PFSK-1 (cell line): ENCODE measurements around the gene SNX24.

Experiments
- FOXP2 ChIP-seq: optimal IDR thresholded peaks from 2 replicates; pipeline ENCODE3; 2011; ENCODE audit warnings: borderline replicate concordance, control low read depth, inconsistent platforms; ENCODE audit not compliant: insufficient read depth; ENCODE audit errors: extremely low read length, extremely low read depth
- POLR2AphosphoS5 ChIP-seq: IDR thresholded peaks from 2 replicates; pipeline ENCODE4 v1.6.1; 2012; ENCODE audit warnings: low read depth, mild to moderate bottlenecking, control low read depth, low read length, moderate library complexity
- REST ChIP-seq, 2 experiments: IDR thresholded peaks; 2 replicates each; pipeline versions ENCODE4 v1.6.1 to v1.8.0; 2011 to 2012; ENCODE audit warnings: low read depth in 2 of 2, low read length in 2 of 2, control low read depth in 1 of 2, inconsistent platforms in 1 of 2, mild to moderate bottlenecking in 1 of 2, moderate library complexity in 1 of 2; ENCODE audit not compliant: insufficient read depth in 1 of 2
- SIN3A ChIP-seq: IDR thresholded peaks from 2 replicates; pipeline ENCODE4 v1.6.1; 2012; ENCODE audit warnings: mild to moderate bottlenecking, low read length, moderate library complexity, borderline replicate concordance; ENCODE audit not compliant: insufficient read depth
- TAF1 ChIP-seq: IDR thresholded peaks from 2 replicates; pipeline ENCODE4 v1.6.1; 2012; ENCODE audit warnings: low read length, control low read depth, borderline replicate concordance; ENCODE audit not compliant: insufficient read depth

The SNX24 gene

GRCh38 chr5:123035360-123035917 is 190.0 kb downstream of the SNX24 start:
- TF ChIP-seq TAF1 = no peak
- no peak for TF ChIP-seq REST (IDR thresholded peaks at IDR 0.05; ENCODE audit: insufficient read depth in 1 of 2, low read depth in 2 of 2, low read length in 2 of 2)
- TF ChIP-seq FOXP2 = no peak
- no peak for TF ChIP-seq POLR2AphosphoS5
- TF ChIP-seq SIN3A = no peak

GRCh38 chr5:123035918-123036390 is 190.5 kb downstream of the SNX24 start:
- TF ChIP-seq FOXP2 = no peak
- no peak for TF ChIP-seq REST (IDR thresholded peaks at IDR 0.05; ENCODE audit: insufficient read depth in 1 of 2, low read depth in 2 of 2, low read length in 2 of 2)
- no peak for TF ChIP-seq POLR2AphosphoS5
- no peak for TF ChIP-seq TAF1
- TF ChIP-seq SIN3A = no peak

GRCh38 chr5:123036391-123037103 is 191.1 kb downstream of the SNX24 start, which contains the start of gene PPIC:
Gene PPIC (minus strand): TSS chr5:123036725. CDS start chr5:123036625, 100 bp downstream.
- TF ChIP-seq SIN3A (no peak), FOXP2 (no peak), POLR2AphosphoS5 (peak; percentile 53; the same call in 1 of the 2 replicates), REST (IDR thresholded peaks at IDR 0.05; ENCODE audit: insufficient read depth in 1 of 2, low read depth in 2 of 2, low read length in 2 of 2) (no peak), TAF1 (peak; percentile 62; the same call in 1 of the 2 replicates)

GRCh38 chr5:123037104-123037418 is 191.6 kb downstream of the SNX24 start:
- no peak for TF ChIP-seq SIN3A
- no peak for TF ChIP-seq REST (IDR thresholded peaks at IDR 0.05; ENCODE audit: insufficient read depth in 1 of 2, low read depth in 2 of 2, low read length in 2 of 2)
- no peak for TF ChIP-seq POLR2AphosphoS5
- no peak for TF ChIP-seq FOXP2
- no peak for TF ChIP-seq TAF1
